HepG2 (cell line): ENCODE results near the gene SGMS1.

Experiments used
- CHD4 ChIP-seq: fragments of 200-600 bp; sonication (generic); IDR thresholded peaks from 2 replicates; pipeline ENCODE4 v1.7.0; 2017; ENCODE audit warnings: mild to moderate bottlenecking, low read length, borderline replicate concordance
- CTCF ChIP-seq: sonication (generic); formaldehyde crosslinking; IDR thresholded peaks from 2 replicates; pipeline ENCODE4 v1.5.0; 2020; ENCODE audit warnings: mild to moderate bottlenecking, missing genetic modification reagents, moderate library complexity
- ELK4 ChIP-seq: sonication (generic); formaldehyde crosslinking; IDR thresholded peaks from 2 replicates; pipeline ENCODE4 v1.9.0; 2021; ENCODE audit warnings: missing genetic modification reagents, borderline replicate concordance
- KMT2B ChIP-seq: IDR thresholded peaks from 2 replicates; pipeline ENCODE4 v1.6.1; 2016; ENCODE audit warnings: missing genetic modification reagents, missing compliant biosample characterization
- PHF20 ChIP-seq: sonication (generic); formaldehyde crosslinking; IDR thresholded peaks from 2 replicates; pipeline ENCODE4 v1.5.0; 2020; ENCODE audit warnings: mild to moderate bottlenecking, missing genetic modification reagents
- POLR2AphosphoS5 ChIP-seq: IDR thresholded peaks from 2 replicates; pipeline ENCODE4 v1.6.1; 2012; ENCODE audit warnings: low read depth, low read length
- ZNF607 ChIP-seq: sonication (generic); formaldehyde crosslinking; IDR thresholded peaks from 2 replicates; pipeline ENCODE4 v1.5.1; 2020; ENCODE audit warnings: missing genetic modification reagents, mild to moderate bottlenecking, borderline replicate concordance
- ZNF883 ChIP-seq: sonication (generic); formaldehyde crosslinking; IDR thresholded peaks from 2 replicates; pipeline ENCODE4 v1.5.1; 2020; ENCODE audit warnings: mild to moderate bottlenecking, missing genetic modification reagents; ENCODE audit errors: not compliant biosample characterization

- TF ChIP-seq KMT2B (no peak), ZNF883 (no peak), POLR2AphosphoS5 (no peak), PHF20 (CRISPR knock-in tag) (no peak), ZNF607 (CRISPR knock-in tag) (no peak), ELK4 (no peak), CHD4 (no peak), CTCF (CRISPR knock-in tag) (no peak)
Observed at GRCh38 chr10:50453940-50454339, 169.8 kb downstream of the SGMS1 start.
